T-helper 22 cell (primary cell): ENCODE data around the gene PSMG4.
A peak's percentile ranks its signal among the peaks of the same experiment; 100 is the strongest.

Experiments
- DNase-seq: peaks from one replicate; pipeline ENCODE4 v3.0.0-alpha.2; 2020; ENCODE audit warnings: low read depth

The PSMG4 gene

DNA sequence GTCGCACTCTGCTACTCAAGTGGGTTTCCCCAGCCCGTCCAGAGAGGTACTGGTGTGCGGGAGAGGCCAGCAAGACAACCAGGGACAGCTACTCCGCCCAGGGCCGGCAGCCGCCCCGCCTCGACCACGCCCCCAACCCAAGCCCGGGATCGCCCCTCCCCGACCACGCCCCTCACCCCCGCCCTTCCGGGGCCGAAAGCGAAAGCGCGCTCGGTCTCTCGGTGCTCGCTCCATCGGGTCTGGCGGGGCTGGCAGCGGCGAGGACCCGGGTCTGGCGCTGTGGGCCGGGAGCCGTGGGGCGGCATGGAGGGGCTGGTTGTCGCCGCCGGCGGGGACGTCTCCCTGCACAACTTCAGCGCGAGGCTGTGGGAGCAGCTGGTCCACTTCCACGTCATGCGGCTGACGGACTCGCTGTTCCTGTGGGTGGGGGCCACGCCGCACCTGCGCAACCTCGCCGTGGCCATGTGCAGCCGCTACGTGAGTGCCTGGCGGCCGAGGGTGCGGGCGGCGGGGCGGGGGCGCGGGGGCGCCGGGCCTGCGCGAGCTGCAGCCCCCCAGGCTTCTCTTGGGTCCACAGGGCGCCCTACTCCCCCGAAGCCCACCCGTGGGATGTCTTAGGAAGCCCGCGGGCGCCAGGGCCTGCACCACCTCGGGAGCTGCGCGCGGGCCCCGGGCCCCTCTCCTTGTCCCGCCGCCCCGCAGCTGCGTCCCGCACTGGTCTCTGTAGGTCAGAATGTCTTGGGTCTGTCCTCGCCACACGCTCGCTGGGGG lies at the start of gene PSMG4:
Gene PSMG4, plus strand, starts transcription at position 228 of the 771 bp plus-strand sequence. Its CDS starts 76 bp downstream, at position 304.
- peak; percentile 83 for DNase-seq

DNA sequence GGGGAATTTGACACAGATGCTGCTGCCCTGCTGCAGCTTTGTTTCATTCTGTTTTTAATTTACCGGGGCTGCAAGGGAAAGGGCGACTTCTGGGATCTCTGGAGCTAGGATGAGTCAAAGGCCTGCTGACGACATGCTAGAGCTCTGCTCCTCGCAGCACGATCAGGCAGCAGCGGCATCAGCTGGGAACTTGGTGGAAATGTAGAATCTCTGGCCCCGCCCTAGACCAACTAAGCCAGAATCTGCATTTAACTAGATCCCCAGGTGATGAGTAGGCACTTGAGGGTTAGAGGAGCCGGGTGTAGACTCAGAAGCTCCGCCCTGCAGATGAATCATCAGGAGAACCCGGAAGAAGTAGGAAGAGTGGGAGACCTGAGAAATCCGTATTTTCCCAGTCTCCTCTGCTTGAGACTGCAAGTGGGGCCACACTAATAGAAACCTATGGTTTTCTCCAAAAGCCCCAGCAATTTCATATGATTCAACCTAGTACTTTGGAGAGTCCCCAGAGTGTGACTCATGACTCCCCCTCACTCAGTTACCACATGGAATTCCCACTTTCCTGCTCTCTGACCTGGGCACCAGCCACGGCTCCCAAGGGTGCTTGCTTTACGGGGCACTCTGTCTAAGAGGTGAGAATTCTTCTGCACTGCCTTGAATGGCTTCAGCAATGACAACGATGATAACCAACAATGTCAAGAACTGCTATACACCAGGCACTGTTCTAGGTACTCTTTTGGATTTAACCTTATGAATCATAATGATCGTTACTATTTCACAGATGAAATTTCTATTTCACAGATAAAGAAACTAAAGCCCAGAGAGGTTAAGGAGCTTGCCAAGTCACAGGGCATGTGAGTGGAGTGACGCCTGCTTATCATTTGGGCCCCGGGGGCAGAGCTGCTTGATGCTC lies 49.4 kb upstream of the PSMG4 start:
- DNase-seq: no peak

DNA sequence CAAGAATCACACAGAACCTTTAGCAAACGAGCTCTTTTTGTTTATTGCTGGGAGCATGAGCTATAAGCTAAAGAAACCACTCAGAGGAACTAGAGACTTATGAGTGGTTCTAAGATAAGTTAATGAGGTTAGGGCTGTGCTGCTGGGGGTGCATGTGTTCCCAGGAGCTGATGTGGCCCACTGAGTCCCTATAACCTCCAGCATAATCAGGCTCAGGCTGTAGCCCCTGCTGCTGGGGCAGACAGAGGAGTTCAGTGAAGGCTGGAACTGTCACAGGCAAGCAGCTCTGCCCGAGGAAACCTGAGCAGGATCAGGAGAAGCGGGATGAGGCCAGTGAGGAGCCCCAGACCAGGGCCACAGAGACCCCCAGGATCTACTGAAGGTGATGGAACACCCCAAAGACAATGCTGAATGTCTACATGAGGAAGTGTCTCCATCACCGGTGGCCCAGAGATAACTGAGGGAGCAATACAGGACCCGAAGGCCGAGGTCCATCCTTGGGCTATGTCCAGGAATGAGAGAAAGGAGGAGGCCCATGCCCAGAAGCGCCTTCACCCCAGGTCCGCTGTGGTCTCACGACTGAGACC lies 48.6 kb upstream of the PSMG4 start:
- DNase-seq: no peak

- DNase-seq: no peak
Observed at GRCh38 chr6:3211681-3212080, 47.1 kb upstream of the PSMG4 start.

GRCh38 chr6:3212261-3212660 lies 46.5 kb upstream of the PSMG4 start:
- DNase-seq: no peak

GRCh38 chr6:3213334-3213695 lies 45.4 kb upstream of the PSMG4 start:
- no peak for DNase-seq

- no peak for DNase-seq
Observed at GRCh38 chr6:3214898-3215297, 43.8 kb upstream of the PSMG4 start.

DNA sequence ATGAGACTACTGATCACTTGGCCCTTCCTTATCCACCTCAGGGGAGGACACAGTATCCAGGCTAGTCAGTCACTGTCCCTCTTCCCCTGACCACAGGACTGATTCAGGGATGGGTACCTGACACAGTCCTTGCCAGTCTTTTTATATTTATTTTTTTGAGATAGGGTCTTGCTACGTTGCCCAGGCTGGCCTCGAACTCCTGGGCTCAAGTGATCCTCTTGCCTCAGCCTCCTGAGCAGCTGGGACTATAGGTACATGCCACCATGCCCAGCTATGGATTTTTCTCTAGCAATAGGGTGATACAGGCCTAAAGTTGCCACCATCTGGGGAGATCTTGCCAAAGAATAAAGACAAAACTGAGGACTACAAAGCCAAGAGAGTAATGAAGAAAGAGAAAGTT lies 41.5 kb upstream of the PSMG4 start:
- no peak for DNase-seq

DNA sequence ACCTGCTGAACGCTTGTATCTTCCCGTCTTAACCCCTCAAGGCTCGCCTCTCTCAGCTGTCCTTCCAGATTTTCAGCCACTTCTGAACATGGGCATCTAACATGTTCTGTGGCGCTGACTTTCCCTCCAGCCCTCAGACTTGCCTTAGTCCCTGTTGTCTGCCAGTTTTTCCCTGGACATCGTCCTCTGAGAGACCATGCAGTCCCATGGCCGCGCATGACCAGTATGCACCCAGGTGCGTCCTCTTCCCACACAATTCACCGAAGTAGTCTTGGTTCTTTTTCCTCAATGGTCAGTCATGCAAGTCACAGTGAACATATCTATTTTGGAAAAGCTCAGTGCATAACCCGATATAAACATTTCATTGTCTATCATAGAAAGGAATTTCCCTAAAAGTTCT lies 40.5 kb upstream of the PSMG4 start:
- no peak for DNase-seq

- no peak for DNase-seq
Observed at GRCh38 chr6:3220366-3220765, 38.4 kb upstream of the PSMG4 start.

DNA sequence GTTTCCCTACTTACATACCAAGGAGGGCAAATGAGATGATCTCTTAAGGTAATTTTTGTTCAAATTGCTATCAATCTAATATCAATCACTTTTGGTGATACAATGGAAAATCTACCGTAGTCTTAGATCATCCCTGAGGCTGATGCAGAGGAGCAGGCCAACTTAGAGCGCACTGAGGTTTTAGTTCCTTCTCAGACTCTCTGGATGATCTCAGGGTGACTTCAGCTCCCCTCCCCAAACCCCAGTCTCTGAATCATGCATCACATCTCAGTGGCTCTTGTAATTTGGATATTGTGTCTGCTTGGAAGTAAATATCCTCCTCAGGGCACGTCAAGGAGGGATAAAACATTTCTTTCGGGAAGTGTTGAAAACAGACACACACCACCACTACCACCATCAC lies 37.2 kb upstream of the PSMG4 start:
- DNase-seq: no peak

GRCh38 chr6:3222506-3223038 lies 36.2 kb upstream of the PSMG4 start:
- DNase-seq: no peak

GRCh38 chr6:3226042-3226441 lies 32.7 kb upstream of the PSMG4 start:
- DNase-seq: no peak

DNA sequence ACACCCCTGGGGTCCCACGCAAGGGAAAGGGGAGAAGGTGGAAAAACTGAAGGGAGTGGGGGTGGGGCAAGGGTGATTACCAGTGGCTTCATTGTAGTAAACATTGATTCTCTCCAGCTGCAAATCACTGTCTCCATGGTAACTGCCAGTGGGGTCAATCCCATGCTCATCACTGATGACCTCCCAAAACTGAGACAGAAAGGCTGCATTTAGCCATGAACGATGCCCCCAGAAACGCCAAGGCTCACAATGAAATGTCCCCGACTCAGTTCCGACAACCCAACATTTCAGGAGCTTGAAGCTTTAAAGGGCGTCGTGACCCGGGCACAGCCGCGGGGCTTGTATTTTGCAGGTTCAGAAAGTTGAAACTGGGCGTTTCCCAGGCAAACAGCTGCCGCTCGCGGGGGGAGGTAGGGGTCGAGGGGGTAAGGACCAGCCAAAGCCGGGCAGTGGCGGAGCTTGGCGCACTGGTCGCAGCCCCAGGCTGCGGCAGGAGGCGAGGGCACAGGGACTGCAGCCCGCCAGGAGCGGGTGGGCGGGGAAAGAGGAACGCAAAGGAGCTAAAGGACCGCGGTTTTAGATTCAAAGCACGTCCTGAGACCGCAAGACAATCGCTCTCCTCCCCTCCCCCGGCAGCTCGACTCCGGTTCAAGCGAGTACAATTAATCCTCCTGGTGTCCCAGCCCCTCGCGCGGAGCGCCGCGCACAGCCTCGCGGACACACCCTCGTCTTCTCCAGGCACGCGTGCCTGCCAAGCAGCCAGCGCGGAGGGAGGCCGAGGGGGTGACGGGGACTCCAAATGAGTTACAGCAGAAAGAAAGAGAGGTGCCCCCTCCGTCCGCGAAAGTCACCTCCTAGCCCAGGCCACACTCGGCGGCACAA lies 32.0 kb upstream of the PSMG4 start:
- DNase-seq: no peak

DNA sequence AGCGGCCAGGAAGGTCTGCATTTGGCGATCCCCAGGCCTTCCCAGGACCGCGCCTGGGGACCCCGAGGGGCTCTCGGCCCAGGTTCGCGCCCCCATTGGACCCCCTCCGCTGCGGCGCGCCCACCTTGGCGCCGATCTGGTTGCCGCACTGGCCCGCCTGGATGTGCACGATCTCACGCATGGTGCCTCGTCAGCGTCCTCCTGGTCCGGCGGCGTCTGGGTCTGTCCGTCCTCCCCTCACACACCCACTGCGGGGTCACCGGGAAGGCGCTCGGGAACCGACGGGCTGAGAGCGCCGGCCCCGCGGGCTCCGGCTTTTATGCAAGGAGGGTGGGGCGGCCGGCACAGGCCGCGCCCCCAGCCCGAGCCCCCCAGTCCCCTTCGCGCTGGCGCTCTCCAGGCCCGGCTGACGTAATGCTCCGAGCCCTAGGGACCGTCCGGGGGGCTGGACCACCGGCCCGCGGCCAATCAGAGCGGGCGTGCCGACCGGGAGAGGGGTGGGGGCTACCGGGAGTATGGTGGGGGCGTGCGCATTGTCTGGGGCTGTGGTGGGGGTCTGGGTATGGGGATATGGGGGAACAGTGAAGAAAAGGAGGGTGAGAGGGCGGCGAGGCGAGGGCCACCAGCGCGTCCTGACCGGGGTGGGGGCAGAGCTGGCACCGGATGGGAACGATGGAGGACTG lies 31.2 kb upstream of the PSMG4 start, which contains the start of gene TUBB2B:
Gene TUBB2B, minus strand, starts transcription at position 291 of the 683 bp plus-strand sequence. Its CDS starts 110 bp downstream, at position 181.
- DNase-seq: no peak

DNA sequence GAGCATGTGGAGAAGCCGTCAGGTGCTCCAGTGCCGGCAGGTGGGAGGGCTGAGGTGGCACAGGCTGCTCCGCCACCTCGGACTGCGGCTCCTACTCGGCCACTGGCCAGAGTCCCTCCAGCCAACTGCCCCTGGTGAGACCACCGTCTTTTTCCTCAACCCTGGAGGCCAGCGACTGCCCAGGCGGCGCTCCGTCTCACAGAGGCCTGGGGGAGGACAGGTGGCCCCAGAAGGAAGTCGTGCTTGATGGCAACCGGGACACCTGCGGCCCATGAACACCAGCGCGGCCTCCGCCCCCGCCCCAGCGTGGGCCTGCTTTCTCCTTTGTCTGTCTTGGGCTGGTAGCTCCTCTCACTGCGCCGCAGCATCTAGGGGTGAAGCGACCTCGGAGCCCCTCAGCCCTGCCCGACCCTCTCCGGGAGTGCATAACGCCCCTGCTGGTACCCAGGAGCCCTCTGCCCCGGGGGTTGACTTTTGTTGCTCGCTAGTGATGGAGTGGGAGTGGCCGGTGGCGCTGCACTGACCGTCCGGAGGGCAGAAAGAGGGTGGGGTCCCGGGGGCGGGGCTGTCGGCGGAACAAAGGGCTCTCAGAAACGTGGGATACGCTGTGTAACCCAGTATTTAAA lies 30.6 kb upstream of the PSMG4 start:
- no peak for DNase-seq

- DNase-seq: no peak
Observed at GRCh38 chr6:3228771-3229565, 29.8 kb upstream of the PSMG4 start.

- DNase-seq: no peak
Observed at GRCh38 chr6:3229566-3230178, 29.1 kb upstream of the PSMG4 start.

- DNase-seq: no peak
Observed at GRCh38 chr6:3230256-3230882, 28.4 kb upstream of the PSMG4 start.
